Muscle layer of duodenum (tissue), 2 donors: Measurements from ENCODE around the gene FTHL17.

Experiments
- H3K27ac ChIP-seq: one replicate; pipeline ENCODE4 v1.7.0; 2013; ENCODE audit warnings: mild to moderate bottlenecking, low read length
- H3K27me3 ChIP-seq: one replicate; pipeline ENCODE4 v1.7.0; 2013; ENCODE audit warnings: low read depth, mild to moderate bottlenecking, control low read depth, low read length
- H3K36me3 ChIP-seq, 2 donors: one replicate each; pipeline ENCODE4 v1.7.0; 2013; ENCODE audit warnings: low read length in 2 of 2, control low read depth in 1 of 2, mild to moderate bottlenecking in 1 of 2; ENCODE audit not compliant: insufficient read depth in 2 of 2, control insufficient read depth in 1 of 2
- H3K4me1 ChIP-seq, 2 donors: one replicate each; pipeline ENCODE4 v1.7.0; 2013; ENCODE audit warnings: low read length in 2 of 2, mild to moderate bottlenecking in 2 of 2, control low read depth in 1 of 2, moderate library complexity in 1 of 2; ENCODE audit not compliant: insufficient read depth in 2 of 2, control insufficient read depth in 1 of 2
- H3K4me3 ChIP-seq, 2 donors: one replicate each; pipeline ENCODE4 v1.7.0; 2013; ENCODE audit warnings: low read length in 2 of 2, low read depth in 1 of 2, mild to moderate bottlenecking in 1 of 2
- H3K9me3 ChIP-seq, 2 donors: one replicate each; pipeline ENCODE4 v1.7.0; 2013; ENCODE audit warnings: low read length in 2 of 2, control low read depth in 1 of 2, mild to moderate bottlenecking in 1 of 2; ENCODE audit not compliant: control insufficient read depth in 1 of 2
- donor health status: healthy.

The FTHL17 gene

DNA sequence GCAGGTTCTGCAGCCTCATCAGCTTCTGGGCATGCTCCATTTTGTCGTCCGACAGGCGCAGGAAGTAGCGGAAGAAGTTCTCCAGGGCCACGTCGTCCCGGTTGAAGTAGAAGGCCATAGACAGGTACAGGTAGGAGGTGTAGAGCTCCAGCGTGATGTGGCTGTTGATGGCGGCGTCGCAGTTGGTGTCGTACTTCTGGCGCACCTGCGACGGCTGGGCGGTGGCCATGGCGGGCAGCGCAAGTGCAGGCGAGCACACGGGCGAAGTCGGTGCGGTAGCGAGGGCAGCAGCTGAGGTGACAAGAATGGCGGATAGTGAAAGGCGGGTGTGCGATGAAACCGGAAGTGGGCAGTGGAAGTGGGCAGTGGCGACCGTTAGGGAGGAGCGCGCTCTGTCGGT is at the start of gene FTHL17:
Gene FTHL17 (minus strand): TSS at position 317 of the 400 bp plus-strand sequence. CDS start 88 bp downstream, at position 229.
- Histone ChIP-seq H3K36me3 (no peaks in the 10 kb centered on the region), H3K27me3 (no peaks in the 10 kb centered on the region), H3K9me3 (no peaks in the 10 kb centered on the region), H3K4me1 (no peaks in the 10 kb centered on the region), H3K27ac (no peak within 1 kb of the TSS), H3K4me3 (no peak within 1 kb of the TSS)

DNA sequence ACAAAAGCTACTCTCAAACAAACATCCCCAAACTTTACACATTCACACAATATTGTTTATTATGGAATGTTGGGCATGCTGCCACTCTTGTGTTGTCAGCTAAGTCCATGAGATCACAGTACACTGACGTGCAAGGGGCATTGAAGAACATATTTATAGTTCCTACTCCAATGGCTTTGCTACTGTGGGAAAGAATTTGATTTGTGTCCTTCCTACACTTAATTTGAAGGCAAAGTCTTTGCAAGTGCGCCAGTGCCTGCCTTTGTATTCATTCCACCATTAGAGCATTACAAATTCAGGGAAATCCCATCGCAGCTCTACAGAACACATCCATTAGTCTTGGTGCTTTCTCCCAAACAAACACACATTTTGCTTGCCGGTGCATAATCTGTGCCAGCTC is 45.4 kb upstream of the FTHL17 start:
- no peaks in the 10 kb centered on the region for H3K9me3 ChIP-seq
- H3K27ac ChIP-seq = no peak overlapping the region
- no peaks in the 10 kb centered on the region for H3K27me3 ChIP-seq
- no peak overlapping the region for H3K4me3 ChIP-seq
- no peaks in the 10 kb centered on the region for H3K36me3 ChIP-seq
- H3K4me1 ChIP-seq = no peaks in the 10 kb centered on the region

DNA sequence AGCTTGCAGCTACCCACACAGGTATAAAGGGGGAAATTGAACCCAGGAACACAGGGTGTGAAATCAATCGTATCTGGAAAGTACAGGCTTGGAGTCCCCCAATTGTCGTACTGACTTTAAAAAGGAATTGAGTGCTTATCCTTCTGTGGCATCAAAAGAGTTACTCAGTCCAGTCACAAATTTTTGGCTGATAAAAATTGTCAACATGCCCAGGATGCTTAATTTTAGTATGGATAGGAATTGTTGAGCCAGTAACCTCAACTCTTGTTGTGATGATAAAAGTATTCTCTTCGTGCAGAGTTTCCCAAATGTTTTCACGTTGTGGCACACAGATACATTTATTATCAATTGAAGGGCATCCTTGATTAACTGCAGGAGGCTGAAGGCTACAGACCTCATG is 43.6 kb upstream of the FTHL17 start:
- no peaks in the 10 kb centered on the region for H3K4me1 ChIP-seq
- no peaks in the 10 kb centered on the region for H3K27me3 ChIP-seq
- no peaks in the 10 kb centered on the region for H3K36me3 ChIP-seq
- H3K27ac ChIP-seq = no peak overlapping the region
- no peaks in the 10 kb centered on the region for H3K9me3 ChIP-seq
- no peak overlapping the region for H3K4me3 ChIP-seq

DNA sequence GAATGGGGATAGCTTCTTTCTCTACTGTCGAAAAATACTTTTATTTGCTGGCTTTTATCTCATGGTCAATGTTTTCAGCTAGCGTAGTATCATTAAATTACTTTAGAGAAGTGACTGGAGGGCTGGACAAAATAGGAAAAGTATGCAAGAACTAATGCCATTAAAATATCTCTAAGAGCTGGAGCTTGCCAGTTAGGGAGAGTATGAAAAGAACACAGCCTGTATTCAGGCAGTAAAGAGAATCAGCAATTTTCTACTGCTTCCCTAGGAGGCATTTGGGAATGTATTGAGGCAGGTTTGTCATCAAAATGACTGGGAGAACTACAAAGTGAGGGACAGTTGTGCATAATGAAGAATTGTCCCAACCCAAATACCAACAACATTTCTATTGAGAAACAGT is 43.0 kb upstream of the FTHL17 start:
- Histone ChIP-seq H3K27me3 (no peaks in the 10 kb centered on the region), H3K36me3 (no peaks in the 10 kb centered on the region), H3K9me3 (peaks cover 0 to under 1% of the 10 kb centered on the region in 2 donors), H3K4me1 (no peaks in the 10 kb centered on the region), H3K27ac (no peak overlapping the region), H3K4me3 (no peak overlapping the region)

DNA sequence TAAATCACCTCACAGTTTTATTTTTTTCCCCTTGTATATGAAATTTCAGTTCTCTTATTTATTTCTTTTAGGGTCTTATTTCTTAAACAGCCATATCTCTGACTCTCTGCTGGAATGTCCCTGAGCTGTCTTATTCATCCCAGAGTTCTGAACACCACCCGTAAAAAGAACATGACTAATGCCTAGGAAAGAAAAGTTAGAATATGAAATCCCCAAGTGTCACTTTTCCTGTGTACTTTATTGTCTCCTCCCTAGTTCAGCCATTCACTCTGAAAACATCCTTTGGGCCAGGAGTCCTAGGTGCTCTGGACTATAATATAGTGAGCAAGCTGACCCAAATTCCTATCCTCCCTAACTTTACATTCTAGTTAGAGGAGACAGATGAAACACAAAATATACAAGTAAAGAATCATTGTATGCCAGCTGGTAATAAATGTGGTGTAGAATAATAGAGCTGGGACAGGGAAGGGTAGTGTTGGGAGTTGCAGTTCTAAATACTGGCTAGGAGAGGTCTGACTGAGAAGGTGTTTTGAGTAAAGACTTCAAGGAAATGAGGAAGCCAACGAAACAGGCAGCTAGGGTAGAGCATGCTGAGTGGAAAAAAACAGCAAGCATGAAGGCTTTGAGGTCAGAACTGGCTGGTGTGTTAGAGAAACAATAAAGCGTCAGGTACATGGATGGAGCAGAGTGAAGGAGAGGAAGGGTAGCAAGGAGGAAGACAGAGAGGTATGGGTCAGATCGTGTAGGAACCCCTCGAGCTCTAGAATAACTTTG is 40.6 kb upstream of the FTHL17 start:
- Histone ChIP-seq H3K4me1 (no peaks in the 10 kb centered on the region), H3K36me3 (no peaks in the 10 kb centered on the region), H3K27ac (no peak overlapping the region), H3K9me3 (peaks cover 0 to 2% of the 10 kb centered on the region in 2 donors), H3K27me3 (no peaks in the 10 kb centered on the region), H3K4me3 (no peak overlapping the region)

DNA sequence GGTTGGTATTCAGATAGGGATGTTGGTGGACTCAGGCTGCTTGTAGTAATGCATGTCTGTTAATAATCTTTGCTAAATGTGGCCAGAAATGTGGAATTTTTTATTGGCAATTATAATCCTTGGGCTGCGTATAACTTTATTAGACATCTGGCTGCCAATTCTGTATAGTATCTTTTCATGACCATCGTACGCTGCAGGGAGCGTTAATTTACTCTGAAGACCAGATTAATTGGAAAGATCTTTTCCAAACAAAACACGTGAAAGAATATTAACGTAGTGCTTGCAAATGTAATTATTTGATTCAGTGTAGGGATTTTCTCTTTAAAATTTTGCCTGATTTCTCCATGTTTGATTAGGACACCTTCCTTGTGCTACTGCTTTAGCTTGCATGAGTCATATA is 38.8 kb upstream of the FTHL17 start:
- H3K36me3 ChIP-seq = no peaks in the 10 kb centered on the region
- H3K4me1 ChIP-seq = no peaks in the 10 kb centered on the region
- H3K27ac ChIP-seq = no peak overlapping the region
- H3K4me3 ChIP-seq = no peak overlapping the region
- no peaks in the 10 kb centered on the region for H3K27me3 ChIP-seq
- H3K9me3 ChIP-seq = peaks cover 0 to 2% of the 10 kb centered on the region in 2 donors

DNA sequence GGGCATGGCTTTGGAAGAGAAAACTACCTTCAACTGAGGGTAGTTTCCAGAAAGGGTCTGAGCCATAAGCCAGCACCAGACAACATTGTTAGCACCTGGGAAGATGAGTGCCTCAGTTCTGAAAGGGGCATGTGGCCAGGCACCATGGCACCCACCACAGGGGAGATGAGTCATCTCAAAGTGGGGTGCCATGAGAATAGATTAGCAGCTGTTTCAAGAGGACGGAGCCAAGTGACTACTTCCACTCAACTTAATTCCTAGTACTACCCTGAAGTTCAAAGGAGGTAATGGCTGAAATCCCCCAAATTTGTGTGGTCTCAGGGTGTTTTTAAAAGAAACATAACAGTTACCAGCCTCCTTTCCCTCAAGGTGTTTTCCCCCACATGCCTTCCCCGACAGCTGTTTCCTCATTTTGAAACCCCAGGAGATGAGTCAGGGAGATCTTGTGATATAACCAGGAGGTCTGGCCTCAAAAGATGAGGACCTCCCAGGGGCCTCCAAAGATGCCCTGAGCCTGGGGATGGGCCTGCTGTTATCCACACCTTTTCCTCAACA is 27.8 kb upstream of the FTHL17 start:
- Histone ChIP-seq H3K36me3 (no peaks in the 10 kb centered on the region), H3K27ac (no peak overlapping the region), H3K4me3 (no peak overlapping the region), H3K9me3 (no peaks in the 10 kb centered on the region), H3K4me1 (no peaks in the 10 kb centered on the region), H3K27me3 (no peaks in the 10 kb centered on the region)

DNA sequence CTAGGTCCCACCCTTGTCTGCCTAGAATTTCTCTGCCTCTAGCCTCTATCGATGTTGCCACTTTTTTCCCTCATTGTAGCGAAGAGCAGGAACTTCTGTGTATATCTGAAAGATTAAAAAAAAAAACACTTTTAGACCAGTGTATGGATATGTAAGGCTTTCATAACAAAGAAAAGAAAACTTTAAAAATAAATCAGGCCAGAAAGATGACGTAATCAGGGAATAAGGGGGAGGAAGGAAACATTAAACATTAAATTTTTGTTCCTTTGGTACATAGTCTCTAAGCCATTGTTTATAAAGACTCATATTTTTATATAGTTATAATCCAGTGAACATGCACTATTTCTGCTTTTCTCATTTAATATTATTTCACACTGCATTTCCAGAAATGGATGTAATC is 26.2 kb upstream of the FTHL17 start:
- Histone ChIP-seq H3K9me3 (peaks cover 0 to 4% of the 10 kb centered on the region in 2 donors), H3K27me3 (no peaks in the 10 kb centered on the region), H3K4me1 (no peaks in the 10 kb centered on the region), H3K27ac (no peak overlapping the region), H3K36me3 (no peaks in the 10 kb centered on the region), H3K4me3 (no peak overlapping the region)

DNA sequence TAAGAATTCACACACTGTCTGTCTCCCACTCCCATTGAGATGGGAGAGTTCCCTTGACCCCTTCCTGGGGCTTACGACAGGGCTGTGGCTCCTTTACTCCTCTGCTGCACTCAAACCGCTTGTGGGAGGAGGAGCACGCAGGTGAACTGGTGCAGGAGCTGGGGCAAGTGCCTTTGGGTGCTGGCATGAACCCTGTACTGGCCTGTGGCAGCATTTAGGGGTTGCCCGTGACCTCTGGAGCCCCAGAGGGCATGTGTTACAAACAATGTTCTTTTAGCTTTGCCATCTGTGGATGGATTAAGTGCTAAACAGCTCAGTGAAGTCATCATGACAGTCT is 21.8 kb upstream of the FTHL17 start:
- H3K27ac ChIP-seq = no peak overlapping the region
- H3K4me1 ChIP-seq = no peaks in the 10 kb centered on the region
- no peak overlapping the region for H3K4me3 ChIP-seq
- peaks cover 0 to 4% of the 10 kb centered on the region in 2 donors for H3K9me3 ChIP-seq
- no peaks in the 10 kb centered on the region for H3K36me3 ChIP-seq
- H3K27me3 ChIP-seq = no peaks in the 10 kb centered on the region

DNA sequence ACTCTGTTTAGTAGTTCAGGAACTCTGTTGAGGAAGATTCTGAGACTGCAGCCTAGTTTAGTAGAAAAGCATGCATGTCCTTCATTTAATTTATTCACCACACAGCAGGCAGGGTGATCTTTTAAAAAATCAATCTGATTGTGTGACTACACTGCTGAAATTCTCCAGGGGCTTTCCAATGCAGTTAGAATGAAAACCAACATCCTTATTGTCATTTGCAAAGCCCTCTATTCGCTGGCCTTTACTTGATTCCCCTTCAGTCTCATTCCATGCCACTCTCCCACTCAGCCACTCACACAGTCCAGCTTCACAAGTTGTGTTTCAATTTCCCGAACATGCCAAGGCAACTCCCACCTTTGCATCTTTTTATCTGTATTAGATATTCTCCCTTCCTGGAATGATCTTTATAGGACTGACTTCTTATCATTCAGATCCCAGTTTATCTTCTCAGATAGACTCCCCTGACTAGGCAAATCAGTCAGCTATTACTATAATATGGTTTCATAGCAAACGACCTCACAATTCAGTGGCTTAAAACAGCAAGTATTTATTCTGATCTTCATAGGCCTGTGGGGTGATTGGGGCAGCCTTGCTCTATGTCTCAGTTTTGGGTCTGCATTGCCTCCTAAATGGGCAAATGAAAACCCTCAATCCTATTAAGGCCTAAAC is 21.3 kb upstream of the FTHL17 start:
- Histone ChIP-seq H3K9me3 (peaks cover 0 to 4% of the 10 kb centered on the region in 2 donors), H3K36me3 (no peaks in the 10 kb centered on the region), H3K27me3 (no peaks in the 10 kb centered on the region), H3K4me3 (no peak overlapping the region), H3K4me1 (no peaks in the 10 kb centered on the region), H3K27ac (no peak overlapping the region)

DNA sequence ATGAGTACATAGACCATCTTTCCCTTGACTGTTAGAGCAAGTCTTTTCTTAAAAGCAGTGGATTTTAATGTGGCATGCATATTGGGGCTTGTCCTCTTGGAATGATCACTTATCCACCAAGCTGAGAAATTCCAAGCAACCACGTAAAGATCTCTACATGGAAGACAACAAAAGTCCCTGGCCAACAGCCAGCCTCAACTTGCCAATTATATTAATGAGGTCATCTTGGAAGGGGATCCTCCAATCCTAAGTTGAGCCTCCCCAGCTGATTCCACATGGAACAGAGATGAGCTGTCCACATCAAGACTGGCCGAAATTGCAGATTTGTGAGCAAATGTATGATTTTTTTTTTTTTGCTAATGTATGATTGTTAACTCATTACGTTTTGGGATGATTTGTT is 20.6 kb upstream of the FTHL17 start:
- peaks cover 0 to 4% of the 10 kb centered on the region in 2 donors for H3K9me3 ChIP-seq
- no peak overlapping the region for H3K27ac ChIP-seq
- H3K4me1 ChIP-seq = no peaks in the 10 kb centered on the region
- H3K36me3 ChIP-seq = no peaks in the 10 kb centered on the region
- no peak overlapping the region for H3K4me3 ChIP-seq
- no peaks in the 10 kb centered on the region for H3K27me3 ChIP-seq
